MM.1S (cell line): ENCODE data around the gene ELN.

Experiments
- EZH2 ChIP-seq: fragments of 300-600 bp; sonication (generic); optimal IDR thresholded peaks from 2 replicates; pipeline ENCODE3; 2017; ENCODE audit warnings: low read depth, mild to moderate bottlenecking, antibody characterized with exemption, low read length, mixed read lengths
- TF ChIP-seq, protein P1 (sequence below): fragments of 300-600 bp; sonication (generic); IDR thresholded peaks from 2 replicates; pipeline ENCODE4 v1.5.1; 2016; ENCODE audit warnings: antibody characterized with exemption, low read length, mixed read lengths

DNA sequence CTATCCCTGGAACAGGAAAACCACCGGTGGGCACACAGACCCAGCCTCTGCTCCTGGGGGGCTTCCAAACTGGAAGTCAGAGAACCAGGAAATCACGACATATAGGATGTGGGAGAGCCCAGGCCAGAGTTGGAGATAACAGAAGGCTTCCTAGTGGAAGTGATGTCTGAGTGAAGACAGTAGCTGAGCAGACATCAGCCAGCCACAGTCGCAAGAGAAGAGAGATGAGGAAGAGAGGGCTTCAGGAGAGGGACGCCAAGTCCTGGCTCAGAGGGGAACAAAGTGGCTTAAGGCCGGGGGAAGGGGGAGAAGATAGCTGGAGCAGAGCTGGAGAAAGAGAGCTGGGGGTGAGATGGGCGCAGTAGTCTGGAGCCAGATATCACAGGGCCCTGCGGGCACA, 30.9 kb upstream of the ELN start:
- TF ChIP-seq, protein P1, sequence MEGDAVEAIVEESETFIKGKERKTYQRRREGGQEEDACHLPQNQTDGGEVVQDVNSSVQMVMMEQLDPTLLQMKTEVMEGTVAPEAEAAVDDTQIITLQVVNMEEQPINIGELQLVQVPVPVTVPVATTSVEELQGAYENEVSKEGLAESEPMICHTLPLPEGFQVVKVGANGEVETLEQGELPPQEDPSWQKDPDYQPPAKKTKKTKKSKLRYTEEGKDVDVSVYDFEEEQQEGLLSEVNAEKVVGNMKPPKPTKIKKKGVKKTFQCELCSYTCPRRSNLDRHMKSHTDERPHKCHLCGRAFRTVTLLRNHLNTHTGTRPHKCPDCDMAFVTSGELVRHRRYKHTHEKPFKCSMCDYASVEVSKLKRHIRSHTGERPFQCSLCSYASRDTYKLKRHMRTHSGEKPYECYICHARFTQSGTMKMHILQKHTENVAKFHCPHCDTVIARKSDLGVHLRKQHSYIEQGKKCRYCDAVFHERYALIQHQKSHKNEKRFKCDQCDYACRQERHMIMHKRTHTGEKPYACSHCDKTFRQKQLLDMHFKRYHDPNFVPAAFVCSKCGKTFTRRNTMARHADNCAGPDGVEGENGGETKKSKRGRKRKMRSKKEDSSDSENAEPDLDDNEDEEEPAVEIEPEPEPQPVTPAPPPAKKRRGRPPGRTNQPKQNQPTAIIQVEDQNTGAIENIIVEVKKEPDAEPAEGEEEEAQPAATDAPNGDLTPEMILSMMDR: no peak
- no peak for TF ChIP-seq EZH2
